ENCODE measurements around the gene NPAS3. TPM values are rescaled to one million over a fixed set of nuclear protein-coding genes. Genes with fewer than 3 reads are reported as not detected.

NPAS3 gene
- total and polyA plus RNA-seq, 2 donors (not counting 3 experiments of a cell fraction or from before 2014, with no cell fraction given), result 0.10 to 0.13 TPM

GRCh38 chr14:33609582-33609981, 670.9 kb downstream of the NPAS3 start:
- no peaks in the 10 kb centered on the region for H3K9me3 ChIP-seq (replicated peaks; ENCODE audit: control insufficient read depth, insufficient read depth, low read length)
- H3K9ac ChIP-seq (replicated peaks; ENCODE audit: extremely low read depth, insufficient read depth, low read length), result no peak overlapping the region
- DNase-seq (ENCODE audit: low read depth, low spot score), result no peak
- intact Hi-C loops (cut with micrococcal nuclease), result no loop called here
- ChIA-PET CTCF (no interaction called here), POLR2A (no interaction called here)
- no peaks in the 10 kb centered on the region for H3K9me1 ChIP-seq (replicated peaks; ENCODE audit: control insufficient read depth, extremely low read depth, insufficient read depth, low read length)
- H3K36me3 ChIP-seq (ENCODE audit: control insufficient read depth in 2 of 2, extremely low read depth in 1 of 2, insufficient read depth in 2 of 2, low read length in 2 of 2), result no peaks in the 10 kb centered on the region
- H4K20me1 ChIP-seq (replicated peaks; ENCODE audit: control insufficient read depth, extremely low read depth, insufficient read depth, low read length), result no peaks in the 10 kb centered on the region
- dilution Hi-C loops (cut with MboI; ENCODE audit: extremely low pct_ligation_motif_present, low sequenced_read_pairs), result no loop called here
- H2AFZ ChIP-seq (ENCODE audit: low read depth, low read length), result no peak overlapping the region
- no TSS peak for BruUV-seq (replicated peaks)
- H3K79me2 ChIP-seq (ENCODE audit: control insufficient read depth, insufficient read depth, low read length), result no peaks in the 10 kb centered on the region
- no peak overlapping the region for H3K4me2 ChIP-seq (ENCODE audit: insufficient read depth, low read length)
- H3K27me3 ChIP-seq (ENCODE audit: control insufficient read depth in 2 of 2, insufficient read depth in 2 of 2, low read length in 2 of 2), result no peaks in the 10 kb centered on the region
- FAIRE-seq, result no peak
- peaks cover 8% of the 10 kb centered on the region for H3K4me1 ChIP-seq (ENCODE audit: control insufficient read depth, extremely low read depth, insufficient read depth, low read length)
- H3K27ac ChIP-seq (ENCODE audit: insufficient read depth, low read depth, low read length), result no peak overlapping the region
- no peak for TF ChIP-seq GATA2 (IDR thresholded peaks at IDR 0.05; ENCODE audit: insufficient read depth, insufficient read length, low read depth, low read length)
- no peak for TF ChIP-seq FOS (IDR thresholded peaks at IDR 0.05; ENCODE audit: borderline replicate concordance, insufficient read depth, low read length)
- no peak overlapping the region for H3K4me3 ChIP-seq (replicated peaks in 1 of 3; ENCODE audit: insufficient read depth in 1 of 3, low read depth in 1 of 3, low read length in 3 of 3)

- CTCF ChIA-PET, result interaction anchor here (0.9 to 1.6 kb wide), 3 partner anchors 12 to 488 kb away, joined by 3 to 4 read pairs (median 3); no protein-coding TSS in a partner anchor
- Histone ChIP-seq H4K20me1 (replicated peaks; ENCODE audit: control insufficient read depth, extremely low read depth, insufficient read depth, low read length) (no peaks in the 10 kb centered on the region), H2AFZ (ENCODE audit: low read depth, low read length) (no peak overlapping the region), H3K4me2 (ENCODE audit: insufficient read depth, low read length) (no peak overlapping the region), H3K9ac (replicated peaks; ENCODE audit: extremely low read depth, insufficient read depth, low read length) (no peak overlapping the region), H3K27me3 (ENCODE audit: control insufficient read depth in 2 of 2, insufficient read depth in 2 of 2, low read length in 2 of 2) (no peaks in the 10 kb centered on the region), H3K27ac (ENCODE audit: insufficient read depth, low read depth, low read length) (no peak overlapping the region), H3K4me1 (ENCODE audit: control insufficient read depth, extremely low read depth, insufficient read depth, low read length) (peaks cover 8% of the 10 kb centered on the region), H3K79me2 (ENCODE audit: control insufficient read depth, insufficient read depth, low read length) (no peaks in the 10 kb centered on the region), H3K4me3 (replicated peaks in 1 of 3; ENCODE audit: insufficient read depth in 1 of 3, low read depth in 1 of 3, low read length in 3 of 3) (no peak overlapping the region), H3K9me1 (replicated peaks; ENCODE audit: control insufficient read depth, extremely low read depth, insufficient read depth, low read length) (no peaks in the 10 kb centered on the region), H3K9me3 (replicated peaks; ENCODE audit: control insufficient read depth, insufficient read depth, low read length) (no peaks in the 10 kb centered on the region), H3K36me3 (ENCODE audit: control insufficient read depth in 2 of 2, extremely low read depth in 1 of 2, insufficient read depth in 2 of 2, low read length in 2 of 2) (no peaks in the 10 kb centered on the region)
- DNase-seq (ENCODE audit: low read depth, low spot score) (no peak), FAIRE-seq (no peak)
- BruUV-seq (replicated peaks), result no TSS peak
- TF ChIP-seq FOS (IDR thresholded peaks at IDR 0.05; ENCODE audit: borderline replicate concordance, insufficient read depth, low read length), result no peak
- no peak for TF ChIP-seq GATA2 (IDR thresholded peaks at IDR 0.05; ENCODE audit: insufficient read depth, insufficient read length, low read depth, low read length)
- no peak for TF ChIP-seq CTCF (IDR thresholded peaks at IDR 0.05; ENCODE audit: extremely low read depth in 1 of 2, insufficient read depth in 1 of 2, low read depth in 1 of 2, low read length in 2 of 2)
- no peak for TF ChIP-seq JUN (IDR thresholded peaks at IDR 0.05; ENCODE audit: borderline replicate concordance, insufficient read depth, insufficient read length, low read depth)
- TF ChIP-seq MYC (IDR thresholded peaks at IDR 0.05; ENCODE audit: low read depth, low read length), result no peak
- no peak for TF ChIP-seq POLR2A (IDR thresholded peaks at IDR 0.05; ENCODE audit: low read depth, low read length)
- no peak for TF ChIP-seq POLR2AphosphoS5 (IDR thresholded peaks at IDR 0.05; ENCODE audit: insufficient read depth, low read depth, low read length)
- intact Hi-C loops (cut with micrococcal nuclease) (loop anchor here (2.0 kb wide), 1 partner anchor 45 kb away; no protein-coding TSS in a partner anchor), dilution Hi-C loops (cut with MboI; ENCODE audit: extremely low pct_ligation_motif_present, low sequenced_read_pairs) (no loop called here)
- POLR2A ChIA-PET, result no interaction called here
Observed at GRCh38 chr14:33610121-33610520, 671.4 kb downstream of the NPAS3 start.

All from endothelial cell of umbilical vein (primary cell).